GM10266 (cell line): ENCODE data around the gene TSGA10IP.

Source experiments
- DNase-seq: peaks from one replicate; pipeline ENCODE4 v3.0.0; 2012; ENCODE audit errors: extremely low spot score
- CTCF ChIP-seq: IDR thresholded peaks from 2 replicates; pipeline ENCODE4 v1.5.1; 2012; ENCODE audit warnings: mild to moderate bottlenecking, low read depth; ENCODE audit not compliant: control insufficient read depth, insufficient read depth; ENCODE audit errors: missing control alignments

TSGA10IP gene

GRCh38 chr11:65983589-65983987 lies 38.3 kb downstream of the TSGA10IP start:
- no peak for DNase-seq
- TF ChIP-seq CTCF, result no peak

GRCh38 chr11:65987336-65987735 lies 42.1 kb downstream of the TSGA10IP start:
- TF ChIP-seq CTCF, result no peak
- no peak for DNase-seq

GRCh38 chr11:65988791-65989592 lies 43.7 kb downstream of the TSGA10IP start:
- peak; percentile 90 for DNase-seq
- TF ChIP-seq CTCF, result peak; percentile 99

GRCh38 chr11:65992056-65992455 lies 46.8 kb downstream of the TSGA10IP start:
- no peak for TF ChIP-seq CTCF
- no peak for DNase-seq

GRCh38 chr11:65997286-65997685 lies 52.0 kb downstream of the TSGA10IP start:
- TF ChIP-seq CTCF, result no peak
- DNase-seq, result no peak

- peak; percentile 94 for DNase-seq
- TF ChIP-seq CTCF, result peak; percentile 2
These were observed 56.8 kb downstream of the TSGA10IP start, which contains the start of the genes BANF1 and EIF1AD for GRCh38 chr11:66001942-66002647. Gene BANF1, plus strand, starts transcription at chr11:66002503. Its CDS starts 748 bp downstream, at chr11:66003251. Gene EIF1AD, minus strand, starts transcription at chr11:66002157. Its CDS starts 1,768 bp downstream, at chr11:66000389.

- peak; percentile 12 for TF ChIP-seq CTCF
- peak; percentile 85 for DNase-seq
These were observed 57.5 kb downstream of the TSGA10IP start for GRCh38 chr11:66002648-66003225.
